ENCODE measurements around the gene VPS51.

GRCh38 chr11:65111744-65112545 is 15.9 kb downstream of the VPS51 start, which contains the start of gene TM7SF2:
- TF ChIP-seq CTCF (IDR thresholded peaks at IDR 0.05; ENCODE audit: low read depth, low read length) (no peak), POLR2A (IDR thresholded peaks at IDR 0.05; ENCODE audit: extremely low read depth, insufficient read length) (peak; percentile 91)

Measured in NB4 (cell line).